ENCODE results near the gene CFAP53. TPM values are rescaled to one million over a fixed set of nuclear protein-coding genes. Genes with fewer than 3 reads are reported as not detected.

Gene CFAP53
- total RNA-seq = 1 to 10 TPM in 1 of 4 donors, under 1 TPM in 1, not detected in 2; 0.37 to 1.3 TPM

GRCh38 chr18:50266248-50266704, at the start of gene CFAP53:
Gene CFAP53 (minus strand): TSS chr18:50266495. CDS start chr18:50266404, 91 bp downstream.
- TF ChIP-seq CTCF (IDR thresholded peaks at IDR 0.05) = no peak
- ATAC-seq (ENCODE audit: low FRiP score) = peak; percentile 91
- peak; percentile 71 for DNase-seq (ENCODE audit: low spot score)

GRCh38 chr18:50315100-50315871, 49.0 kb upstream of the CFAP53 start:
- no peak for ATAC-seq (ENCODE audit: low FRiP score)
- DNase-seq (ENCODE audit: low spot score) = no peak
- TF ChIP-seq CTCF (IDR thresholded peaks at IDR 0.05) = no peak

GRCh38 chr18:50313873-50314460, 47.7 kb upstream of the CFAP53 start:
- ATAC-seq (ENCODE audit: low FRiP score) (no peak), DNase-seq (ENCODE audit: low spot score) (no peak)
- no peak for TF ChIP-seq CTCF (IDR thresholded peaks at IDR 0.05)

GRCh38 chr18:50313031-50313607, 46.8 kb upstream of the CFAP53 start:
- TF ChIP-seq CTCF (IDR thresholded peaks at IDR 0.05) = no peak
- no peak for ATAC-seq (ENCODE audit: low FRiP score)
- no peak for DNase-seq (ENCODE audit: low spot score)

- TF ChIP-seq CTCF (IDR thresholded peaks at IDR 0.05) = no peak
- ATAC-seq (ENCODE audit: low FRiP score) (no peak), DNase-seq (ENCODE audit: low spot score) (no peak)
Measured at GRCh38 chr18:50312296-50313030, 46.2 kb upstream of the CFAP53 start.

GRCh38 chr18:50311650-50312049, 45.4 kb upstream of the CFAP53 start:
- ATAC-seq (ENCODE audit: low FRiP score) = no peak
- DNase-seq (ENCODE audit: low spot score) = no peak
- no peak for TF ChIP-seq CTCF (IDR thresholded peaks at IDR 0.05)

Measured in omental fat pad (tissue), 4 donors.